Endometrium (tissue), 2 donors: Measurements from ENCODE around the gene PDE4D.
"Not testable (repeated sequence)": the region's sequence is repeated elsewhere in the genome, so short reads cannot be mapped to it uniquely, and the experiment has no call there.

Experiments used
- FAIRE-seq: peaks from 2 replicates; lab custom pipeline; 2012; peaks lifted over from hg19 to GRCh38; lab: Jason Lieb, UNC
- donor health status: control.
- donor health status: control.

Gene PDE4D

GRCh38 chr5:59003641-59004040, 889.9 kb downstream of the PDE4D start:
- FAIRE-seq = no peak

DNA sequence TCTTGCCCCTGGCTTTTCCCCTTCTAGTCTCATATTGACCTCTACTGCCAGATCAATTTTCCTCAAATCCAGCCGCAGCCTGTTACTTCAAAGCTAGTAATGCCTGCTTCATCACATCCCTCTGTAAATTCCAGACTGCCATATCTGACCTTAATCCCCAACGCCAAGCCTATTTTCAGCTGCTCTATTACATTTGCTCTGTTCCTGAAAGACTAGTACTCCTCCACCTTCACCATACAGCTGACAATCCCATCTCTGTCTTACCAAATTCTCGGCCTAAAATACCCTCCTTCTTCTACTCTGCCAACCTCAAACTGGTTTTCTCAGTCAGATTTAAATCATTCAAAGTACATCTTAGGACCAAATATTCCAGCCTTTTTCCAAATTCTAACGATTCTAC, 890.4 kb downstream of the PDE4D start:
- no peak for FAIRE-seq

DNA sequence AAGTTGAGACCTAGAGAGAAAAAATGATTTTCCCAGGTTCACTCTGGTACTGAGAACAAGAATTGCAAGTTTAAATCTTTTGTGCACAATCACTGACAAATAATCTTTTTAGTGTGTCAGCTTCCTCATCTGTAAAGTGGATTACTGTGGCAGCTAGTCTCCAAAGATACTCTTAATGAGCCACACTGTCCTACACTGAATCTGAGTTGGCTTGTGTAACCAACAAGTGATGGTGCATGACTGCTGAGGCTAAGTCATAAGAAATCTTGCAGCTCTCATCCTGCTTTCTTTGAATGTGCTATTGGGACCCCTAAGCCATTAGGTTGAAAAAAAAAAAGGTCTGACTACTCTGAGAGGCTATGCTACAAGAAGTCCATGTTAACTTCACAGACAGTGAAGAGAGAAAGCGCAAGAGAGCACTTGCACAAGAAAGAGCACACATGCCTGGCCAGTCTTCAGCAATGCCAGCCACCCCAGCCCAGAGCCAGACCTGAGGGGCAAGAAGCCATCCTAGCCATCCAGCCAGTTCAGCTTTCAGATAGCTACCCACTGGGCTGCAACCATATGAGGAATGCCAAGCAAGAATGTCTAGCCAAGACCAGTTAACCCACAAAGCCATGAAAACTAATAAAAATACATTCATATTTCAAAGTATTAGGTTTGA, 891.2 kb downstream of the PDE4D start:
- no peak for FAIRE-seq

- no peak for FAIRE-seq
Observed at GRCh38 chr5:59001716-59002115, 891.8 kb downstream of the PDE4D start.

- no peak for FAIRE-seq
Observed at GRCh38 chr5:59001154-59001553, 892.4 kb downstream of the PDE4D start.

DNA sequence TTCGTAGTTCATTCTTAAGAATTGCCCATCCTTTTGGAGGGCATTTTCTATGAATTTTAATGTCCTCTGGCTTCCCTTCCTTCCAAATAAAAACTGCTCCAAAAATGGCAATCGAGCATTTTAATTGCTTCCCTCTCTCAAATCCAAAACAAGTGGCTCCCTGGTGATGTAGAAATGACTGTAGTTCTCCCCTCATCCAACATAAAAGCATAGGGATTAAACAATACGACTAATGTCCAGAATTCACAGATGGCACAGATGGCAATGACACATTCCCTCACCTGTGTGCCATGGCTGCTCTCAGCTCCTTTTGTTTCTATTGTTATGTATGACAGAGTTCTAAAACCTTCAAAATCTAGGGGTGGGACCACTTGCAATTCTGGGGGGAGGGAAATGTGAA, 893.3 kb downstream of the PDE4D start:
- FAIRE-seq = no peak

DNA sequence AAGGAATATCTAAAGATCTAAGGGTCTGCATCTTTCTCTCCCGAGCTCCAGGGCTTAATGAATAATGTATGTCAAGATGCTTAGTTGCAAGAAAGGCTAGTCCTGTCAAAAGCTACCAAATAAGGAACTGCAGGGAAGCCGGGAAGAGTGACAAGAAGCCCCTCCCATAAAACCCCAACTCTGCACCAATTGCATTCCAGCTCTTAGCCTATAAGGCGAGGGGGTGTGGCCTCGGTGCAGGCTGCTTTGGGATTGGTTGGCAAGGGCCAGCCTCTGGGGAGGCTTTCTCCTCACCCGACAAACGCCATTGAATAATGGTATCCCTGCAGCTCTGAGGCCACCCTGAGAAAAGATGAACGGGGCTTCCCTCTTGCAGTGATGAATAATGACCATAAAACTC, 893.7 kb downstream of the PDE4D start:
- no peak for FAIRE-seq

DNA sequence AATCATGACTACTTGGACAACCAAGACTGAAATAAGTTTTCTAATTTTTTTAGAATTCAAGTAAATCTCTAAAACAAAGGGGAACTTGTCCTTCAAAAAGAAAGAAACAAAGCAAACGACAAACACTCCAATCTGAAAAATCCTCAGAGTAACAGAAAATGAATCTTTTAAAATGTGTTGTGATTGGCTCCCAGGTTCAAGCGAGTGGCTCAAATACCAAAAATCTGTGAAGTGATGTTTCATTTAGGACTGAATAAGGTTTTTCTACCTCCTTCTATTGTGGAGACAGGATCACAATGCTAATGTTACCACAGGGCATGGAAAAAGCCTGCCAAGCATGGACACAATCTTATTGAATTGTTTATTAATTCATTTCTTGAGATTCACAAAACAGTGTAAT, 895.0 kb downstream of the PDE4D start:
- FAIRE-seq = no peak

GRCh38 chr5:58995779-58996178, 897.7 kb downstream of the PDE4D start:
- FAIRE-seq = not testable (repeated sequence)

DNA sequence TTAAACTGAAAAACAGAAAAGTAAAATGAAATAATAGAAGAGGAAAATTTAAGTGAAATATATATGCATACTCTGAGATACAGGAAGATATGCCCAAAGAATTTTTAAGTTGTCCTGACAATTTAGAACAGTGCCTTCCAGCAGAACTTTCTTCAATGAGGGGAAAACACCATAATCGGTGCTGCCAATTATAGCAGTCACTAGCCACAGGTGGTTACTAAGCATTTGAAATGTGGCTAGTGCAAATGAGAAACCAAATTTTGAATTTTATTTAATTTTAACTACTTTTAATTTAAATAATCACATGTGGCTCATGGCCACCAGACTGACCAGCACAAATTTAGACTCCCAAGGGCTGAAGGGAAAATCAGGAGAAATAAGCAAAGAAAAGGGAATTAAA, 900.1 kb downstream of the PDE4D start:
- FAIRE-seq = no peak

DNA sequence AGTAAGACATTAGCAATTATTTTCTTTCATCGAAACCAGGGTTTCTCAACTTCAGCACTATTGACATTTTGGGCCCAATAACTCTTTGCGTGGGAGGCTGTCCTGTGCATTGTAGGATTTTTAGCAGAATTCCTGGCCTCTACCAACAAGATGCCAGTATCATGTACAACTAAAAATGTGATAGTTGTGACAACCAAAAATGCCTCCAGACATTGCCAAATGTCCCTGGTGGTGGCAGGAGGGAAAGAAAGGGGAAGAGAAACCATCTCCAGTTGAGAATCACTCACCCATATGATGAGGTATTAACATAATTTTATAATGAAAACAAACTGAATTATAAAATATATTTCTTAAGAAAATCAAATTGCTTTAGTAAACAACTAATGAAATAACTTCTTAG, 904.6 kb downstream of the PDE4D start:
- FAIRE-seq = no peak

DNA sequence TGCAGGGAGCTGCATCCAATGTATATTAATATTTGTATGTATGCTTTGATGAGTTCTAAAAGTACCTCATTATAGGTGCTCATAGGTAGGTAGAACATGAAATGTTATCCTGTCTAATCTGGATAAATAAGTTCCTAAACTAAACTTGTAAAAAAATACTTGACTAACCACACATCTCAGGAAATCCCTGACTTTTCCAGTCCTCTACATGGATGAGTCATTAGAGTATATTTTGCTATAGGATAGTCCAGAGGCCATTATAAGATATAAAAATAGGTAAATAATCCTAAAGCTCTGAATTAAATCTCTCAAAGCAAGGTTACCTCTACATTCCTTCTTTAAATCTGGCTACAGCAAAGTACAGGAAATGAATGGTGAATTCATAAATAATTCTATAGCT, 906.3 kb downstream of the PDE4D start:
- FAIRE-seq = no peak

DNA sequence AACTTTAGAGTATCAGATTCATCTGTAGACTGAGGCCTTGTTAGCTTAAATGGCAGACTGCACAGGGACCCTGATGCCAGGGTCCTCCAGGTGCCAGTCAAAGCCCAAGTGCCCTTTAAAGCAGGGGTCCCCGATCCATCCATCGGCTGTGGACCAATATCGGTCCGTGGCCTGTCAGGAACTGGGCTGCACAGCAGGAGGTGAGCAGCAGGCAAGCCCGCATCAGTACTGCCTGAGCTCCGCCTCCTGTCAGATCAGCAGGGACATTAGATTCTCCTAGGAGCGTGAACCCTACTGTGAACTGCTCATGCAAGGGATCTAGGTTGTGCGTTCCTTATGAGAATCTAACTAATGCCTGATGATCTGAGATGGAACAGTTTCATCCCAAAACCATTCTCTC, 907.2 kb downstream of the PDE4D start:
- no peak for FAIRE-seq

- FAIRE-seq = no peak
Observed at GRCh38 chr5:58985759-58986158, 907.8 kb downstream of the PDE4D start.

- FAIRE-seq = no peak
Observed at GRCh38 chr5:58985311-58985710, 908.2 kb downstream of the PDE4D start.

DNA sequence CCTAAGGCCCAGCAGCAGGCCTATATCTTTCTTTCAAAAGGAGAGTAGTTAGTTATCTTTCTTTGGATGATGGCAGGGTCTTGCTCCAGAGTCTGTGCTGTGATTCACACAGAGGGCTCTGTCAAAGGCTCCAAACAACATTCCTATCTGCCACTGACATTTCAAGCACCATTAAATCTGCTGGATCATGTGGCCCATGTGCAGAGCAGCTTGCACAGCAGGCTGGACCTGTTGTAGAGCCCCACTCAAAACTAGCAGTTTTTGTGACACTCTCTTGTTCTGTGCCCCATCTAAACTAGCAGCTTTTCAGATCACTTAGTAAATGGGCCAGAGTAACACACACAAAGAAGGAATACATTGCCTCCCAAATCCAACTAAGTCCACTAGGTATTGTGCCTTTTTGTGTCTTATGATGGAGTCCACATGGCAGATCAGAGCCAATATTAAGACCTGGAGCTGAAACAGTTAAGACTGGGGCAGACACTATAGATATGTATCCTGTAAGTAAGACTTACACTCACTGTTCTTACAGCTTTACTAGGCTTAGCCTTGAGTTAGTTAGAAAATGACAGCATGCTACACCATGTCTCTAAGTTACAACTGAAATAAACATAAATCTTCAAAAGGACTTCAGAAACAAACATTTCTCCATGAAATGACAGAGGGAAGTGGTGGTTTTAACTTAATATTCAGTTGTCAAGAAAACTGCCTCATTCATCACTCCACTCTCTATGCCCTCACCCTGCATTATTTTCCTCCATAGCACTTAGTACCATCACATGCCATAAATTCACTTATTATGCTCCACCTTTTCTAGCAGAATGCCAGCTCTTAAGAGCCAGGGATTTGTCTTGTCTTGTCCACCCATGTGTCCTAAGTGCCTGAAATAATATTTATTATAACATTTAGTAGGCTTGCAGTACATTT, 909.7 kb downstream of the PDE4D start:
- no peak for FAIRE-seq

DNA sequence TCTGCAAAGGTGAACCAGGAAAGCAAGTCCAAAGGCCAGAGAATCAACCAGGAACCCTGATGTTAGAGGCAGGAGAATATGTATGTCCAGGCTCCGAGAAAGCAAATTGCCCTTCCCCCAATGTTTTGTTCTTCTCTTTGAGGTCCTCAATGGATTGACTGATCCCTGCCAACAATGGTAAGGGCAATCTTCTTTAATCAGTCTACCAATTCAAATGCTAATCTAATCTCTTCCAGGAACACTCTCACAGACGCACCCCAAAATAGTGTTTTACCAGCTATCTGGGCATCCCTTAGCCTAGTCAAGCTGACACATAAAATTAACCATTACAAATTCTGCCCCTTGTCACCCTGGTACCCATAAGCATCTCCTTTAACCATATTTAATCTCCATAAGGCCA, 912.6 kb downstream of the PDE4D start:
- no peak for FAIRE-seq

DNA sequence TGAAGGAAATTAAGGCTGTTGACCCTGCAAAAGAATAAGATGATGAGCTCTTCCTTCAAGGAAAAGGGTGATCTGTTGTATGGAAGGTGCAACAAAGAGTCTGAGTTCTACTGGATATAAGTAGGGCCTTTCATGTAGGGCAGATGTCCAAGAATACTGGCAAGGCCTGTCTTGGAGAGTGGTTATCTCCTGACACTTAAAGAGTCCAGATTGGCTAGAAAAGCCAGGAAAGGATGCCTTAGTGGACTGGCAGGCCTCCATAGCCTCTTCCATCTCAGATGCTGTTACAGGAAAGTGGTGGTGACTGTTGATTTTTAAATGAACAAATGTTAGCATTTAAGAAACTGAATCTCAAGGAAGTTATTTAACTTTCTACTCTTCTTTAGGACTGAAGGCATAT, 914.4 kb downstream of the PDE4D start:
- FAIRE-seq = no peak

- no peak for FAIRE-seq
Observed at GRCh38 chr5:58974601-58975000, 918.9 kb downstream of the PDE4D start.

- no peak for FAIRE-seq
Observed at GRCh38 chr5:58974083-58974482, 919.4 kb downstream of the PDE4D start.

- FAIRE-seq = no peak
Observed at GRCh38 chr5:58972301-58972700, 921.2 kb downstream of the PDE4D start.

GRCh38 chr5:58970766-58971165, 922.8 kb downstream of the PDE4D start:
- FAIRE-seq = no peak

GRCh38 chr5:58969795-58970194, 923.7 kb downstream of the PDE4D start:
- FAIRE-seq = no peak

GRCh38 chr5:58969253-58969652, 924.3 kb downstream of the PDE4D start:
- no peak for FAIRE-seq
